Activated T-helper 1 cell treated with anti-CD3 and anti-CD28 coated beads, Interleukin-2, amount 50 U/mL, for 16 hours (primary cell): ENCODE results near the gene PRR30.
"Not testable (repeated sequence)": the region's sequence is repeated elsewhere in the genome, so short reads cannot be mapped to it uniquely, and the experiment has no call there.

Experiments used
- DNase-seq, 2 donors: peaks; one replicate each; pipeline ENCODE4 v3.0.0-alpha.2; 2020; ENCODE audit warnings: low read depth in 1 of 2, low spot score in 1 of 2

PRR30 gene

GRCh38 chr2:27139310-27139709, at the start of gene PRR30:
Gene PRR30 (minus strand): TSS chr2:27139410. CDS start chr2:27138329, 1,081 bp downstream.
- DNase-seq = no peak

DNA sequence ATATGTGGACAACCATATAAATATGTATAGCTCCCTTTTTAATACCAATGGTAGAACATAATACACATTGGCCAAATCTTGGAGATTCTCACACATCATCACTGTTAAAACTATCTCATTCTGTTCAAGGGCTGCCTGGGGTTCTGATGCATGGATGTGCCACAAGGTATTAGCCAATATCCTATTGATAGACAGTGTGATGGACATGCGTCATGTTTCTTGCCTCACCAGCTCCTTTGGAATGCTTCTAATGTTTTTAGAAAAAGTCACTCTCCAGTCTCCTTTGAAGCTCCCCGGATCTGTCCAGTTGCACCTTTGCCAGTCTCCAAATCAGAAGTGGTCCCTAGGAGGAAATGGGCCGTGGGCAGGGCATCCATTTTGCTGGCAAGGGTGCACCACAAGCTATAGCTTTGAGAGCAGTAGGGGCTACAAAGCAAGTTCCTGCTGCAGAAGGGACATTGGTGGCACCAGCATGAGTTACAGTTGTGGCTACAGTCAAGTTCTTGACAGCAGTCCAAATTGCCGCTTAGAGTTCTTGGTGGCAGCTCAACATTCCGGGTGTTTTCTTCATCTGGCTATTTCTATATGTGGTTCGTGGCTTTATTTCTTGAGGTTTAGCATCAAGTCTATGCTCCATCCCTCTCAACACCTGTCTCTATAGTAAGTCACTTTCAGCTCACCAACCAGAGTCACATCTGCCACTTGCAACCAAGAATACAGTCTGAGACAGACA, 47.6 kb upstream of the PRR30 start:
- no peak for DNase-seq

- no peak for DNase-seq
Observed at GRCh38 chr2:27185331-27186026, 46.3 kb upstream of the PRR30 start.

GRCh38 chr2:27184115-27184514, 44.9 kb upstream of the PRR30 start:
- DNase-seq = no peak

DNA sequence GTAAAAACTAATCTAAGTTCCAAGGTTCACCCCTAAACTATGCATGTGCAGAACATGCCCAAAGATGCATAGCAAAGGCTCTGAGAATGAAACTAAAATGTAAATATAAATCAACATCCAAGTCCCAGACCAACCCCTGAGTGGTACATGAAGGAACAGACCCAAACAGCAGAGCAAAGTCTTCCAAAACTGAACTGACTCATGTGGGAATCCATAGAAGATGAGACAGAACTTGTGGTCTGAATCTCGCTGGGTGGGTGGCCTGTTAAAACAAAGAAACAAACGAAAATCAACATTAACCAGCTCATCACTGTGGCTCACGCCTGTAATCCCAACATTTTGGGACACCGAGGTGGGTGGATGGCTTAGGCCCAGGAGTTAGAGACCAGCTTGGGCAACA, 43.1 kb upstream of the PRR30 start:
- no peak for DNase-seq

GRCh38 chr2:27179344-27180000, 40.3 kb upstream of the PRR30 start:
- DNase-seq = no peak

GRCh38 chr2:27178469-27178868, 39.3 kb upstream of the PRR30 start:
- no peak for DNase-seq

- DNase-seq = no peak
Observed at GRCh38 chr2:27177441-27178351, 38.5 kb upstream of the PRR30 start.

DNA sequence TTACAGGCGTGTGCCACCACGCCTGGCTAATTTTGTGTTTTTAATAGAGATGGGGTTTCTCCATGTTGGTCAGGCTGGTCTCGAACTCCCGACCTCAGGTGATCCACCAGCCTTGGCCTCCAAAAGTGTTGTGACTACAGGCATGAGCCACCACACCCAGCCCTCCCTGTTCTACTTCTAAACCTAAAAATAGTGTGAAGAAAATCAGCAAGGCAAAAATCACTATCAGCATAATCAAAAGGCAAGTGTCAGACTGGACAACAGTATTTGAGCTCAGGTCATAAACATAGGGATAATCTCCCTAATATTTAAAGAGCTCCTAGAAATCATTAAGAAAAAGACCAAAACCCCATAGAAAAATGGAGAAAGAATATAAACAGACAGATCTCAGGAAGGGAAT, 36.6 kb upstream of the PRR30 start:
- DNase-seq = not testable (repeated sequence)

DNA sequence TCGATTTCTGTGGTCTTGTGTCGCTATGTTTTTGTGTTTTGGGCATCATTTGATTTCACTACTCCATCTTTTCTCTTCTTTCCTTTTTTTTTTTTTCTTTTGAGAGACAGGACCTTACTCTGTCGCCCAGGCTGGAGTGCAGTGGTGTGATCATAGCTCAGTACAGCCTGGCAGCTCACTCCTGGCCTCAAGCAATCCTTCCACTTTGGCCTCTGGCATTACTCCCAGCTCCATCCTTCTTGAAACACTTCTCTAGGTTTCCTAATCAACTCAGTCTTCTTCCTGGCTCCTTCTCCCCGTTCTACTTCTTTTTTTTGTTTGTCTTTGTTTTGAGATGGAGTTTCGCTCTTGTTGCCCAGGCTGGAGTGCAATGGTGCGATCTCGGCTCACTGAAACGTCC, 36.1 kb upstream of the PRR30 start:
- no peak for DNase-seq

- DNase-seq = no peak
Observed at GRCh38 chr2:27174638-27175037, 35.4 kb upstream of the PRR30 start.

- DNase-seq = no peak
Observed at GRCh38 chr2:27171351-27171848, 32.2 kb upstream of the PRR30 start.

DNA sequence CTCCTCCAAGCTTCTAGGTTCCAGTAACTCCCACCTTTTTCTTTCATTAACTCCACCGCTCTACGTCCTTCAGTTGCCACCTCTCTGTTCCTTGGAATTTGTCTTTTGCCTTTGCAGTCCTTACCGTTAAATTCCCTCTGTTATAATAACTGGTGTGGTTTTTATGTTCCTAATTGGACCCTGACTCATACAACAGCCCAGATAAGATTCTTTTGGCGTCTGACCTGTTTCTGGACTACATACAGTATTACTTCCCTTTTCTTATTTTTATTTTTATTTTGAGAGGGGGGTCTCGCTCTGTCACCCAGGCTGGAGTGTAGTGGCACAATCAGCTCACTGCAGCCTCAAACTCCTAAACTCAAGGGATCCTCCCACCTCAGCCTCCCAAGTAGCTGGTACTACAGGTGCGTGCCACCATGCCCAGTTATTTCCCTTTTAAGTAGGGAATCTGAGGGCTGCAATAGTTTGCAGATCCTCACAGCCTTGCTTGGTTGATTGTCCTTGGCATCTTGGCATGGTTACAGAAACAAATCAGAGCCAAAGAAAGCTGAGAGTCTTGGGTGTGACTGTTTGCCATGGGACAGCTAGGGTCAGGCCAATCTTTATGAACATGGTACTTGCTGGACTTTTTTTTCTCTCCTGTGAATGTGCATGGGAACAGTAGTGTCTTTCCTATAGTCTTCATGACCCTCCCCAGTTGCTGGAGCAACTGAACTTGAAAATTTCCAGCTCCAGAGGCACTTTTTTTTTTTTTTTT, 31.5 kb upstream of the PRR30 start:
- DNase-seq = no peak

GRCh38 chr2:27164960-27165763, 26.0 kb upstream of the PRR30 start:
- DNase-seq = no peak

- DNase-seq = no peak
Observed at GRCh38 chr2:27162151-27163121, 23.2 kb upstream of the PRR30 start.

- no peak for DNase-seq
Observed at GRCh38 chr2:27160191-27160590, 21.0 kb upstream of the PRR30 start.

DNA sequence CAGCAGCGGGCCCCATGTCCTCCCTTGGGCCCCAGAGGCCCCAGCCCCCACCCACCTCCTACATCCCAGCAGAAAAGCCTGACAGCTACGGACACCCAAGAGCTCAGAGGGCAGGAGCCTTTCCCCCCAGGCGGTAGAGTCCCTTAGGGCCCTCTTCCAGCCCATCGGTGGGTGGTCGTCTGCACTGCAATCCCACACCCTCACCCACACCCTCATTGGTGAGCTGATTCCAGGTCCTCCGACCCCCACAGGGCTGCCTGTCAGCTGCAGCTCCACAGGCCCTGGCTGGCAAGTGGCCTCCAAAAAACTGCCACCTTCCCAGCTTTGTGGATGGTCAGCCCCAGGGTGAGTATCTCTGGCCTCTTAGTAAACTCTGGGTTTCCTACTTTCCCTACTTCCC, 20.1 kb upstream of the PRR30 start:
- no peak for DNase-seq

DNA sequence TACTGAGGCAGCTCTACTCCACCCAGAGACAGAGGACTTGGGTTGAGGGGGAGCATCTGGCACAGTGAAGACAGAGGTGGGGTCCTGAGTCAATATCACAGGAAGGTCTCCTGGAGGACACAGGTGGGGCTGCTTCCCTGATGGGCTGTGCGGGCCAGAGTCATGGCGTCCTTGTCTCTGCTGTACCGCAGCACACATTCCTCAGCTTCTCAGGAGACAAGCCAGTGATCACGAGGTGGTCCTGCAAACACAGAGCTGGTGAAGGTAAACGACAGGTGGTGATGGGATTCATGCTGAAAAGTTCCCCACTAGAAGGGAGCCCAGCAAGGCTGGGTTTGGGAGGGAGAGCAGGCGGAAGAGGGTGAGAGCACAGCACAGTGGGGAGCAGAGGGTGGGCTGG, 19.3 kb upstream of the PRR30 start:
- no peak for DNase-seq
